HG03196 (cell line): ENCODE data around the gene SASH3.

Experiments used
- ATAC-seq: cut with Tn5 transposase; IDR thresholded peaks from one replicate; pipeline ENCODE4 v1.9.1; 2021; ENCODE audit not compliant: unreplicated experiment

The SASH3 gene

GRCh38 chrX:129782706-129783105, 3.0 kb downstream of the SASH3 start:
- no peak for ATAC-seq

- no peak for ATAC-seq
Measured at GRCh38 chrX:129783291-129783713, 3.6 kb downstream of the SASH3 start.

- ATAC-seq, result no peak
Measured at GRCh38 chrX:129784371-129784770, 4.6 kb downstream of the SASH3 start.

DNA sequence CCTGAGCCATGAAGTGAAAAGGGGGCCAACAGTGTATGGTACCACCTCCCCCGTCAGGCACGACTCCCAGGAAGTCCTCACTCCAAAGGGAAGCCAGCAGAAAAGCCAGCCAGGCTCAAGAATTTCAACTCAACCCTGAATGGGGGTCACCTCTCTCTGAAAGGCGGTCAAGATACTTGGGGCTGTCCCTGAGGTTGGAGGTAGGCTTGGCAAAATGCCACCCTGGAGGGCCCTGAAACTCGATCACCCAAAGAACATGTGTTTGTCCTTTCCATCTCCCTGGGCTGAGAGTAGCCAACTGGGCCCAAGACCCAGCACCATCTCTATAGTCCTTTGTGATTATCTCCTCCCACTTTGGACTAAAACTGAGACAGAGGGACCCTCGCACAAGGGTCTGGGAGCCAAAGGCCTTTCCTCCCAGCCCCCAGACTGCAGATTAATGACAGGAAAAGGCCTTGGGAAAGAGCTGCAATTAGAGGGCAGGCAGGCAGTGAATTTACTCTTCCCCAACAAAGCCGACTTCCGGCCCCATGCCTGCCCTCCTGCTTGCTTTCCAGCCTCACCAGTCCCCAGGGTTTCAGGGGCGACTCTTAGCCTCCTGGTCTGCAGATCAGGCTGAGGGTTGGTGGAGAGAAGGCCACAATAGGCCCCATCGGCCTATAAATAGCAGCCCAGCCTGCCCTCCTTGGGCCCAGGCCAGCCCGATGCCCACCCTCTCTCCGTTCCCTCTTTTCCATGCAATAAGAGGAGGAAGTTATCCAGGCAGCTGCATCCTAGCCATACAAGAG, 5.6 kb downstream of the SASH3 start:
- ATAC-seq, result no peak

GRCh38 chrX:129786210-129786651, 6.5 kb downstream of the SASH3 start:
- peak; percentile 60 for ATAC-seq

- no peak for ATAC-seq
Measured at GRCh38 chrX:129787336-129788055, 7.7 kb downstream of the SASH3 start.

DNA sequence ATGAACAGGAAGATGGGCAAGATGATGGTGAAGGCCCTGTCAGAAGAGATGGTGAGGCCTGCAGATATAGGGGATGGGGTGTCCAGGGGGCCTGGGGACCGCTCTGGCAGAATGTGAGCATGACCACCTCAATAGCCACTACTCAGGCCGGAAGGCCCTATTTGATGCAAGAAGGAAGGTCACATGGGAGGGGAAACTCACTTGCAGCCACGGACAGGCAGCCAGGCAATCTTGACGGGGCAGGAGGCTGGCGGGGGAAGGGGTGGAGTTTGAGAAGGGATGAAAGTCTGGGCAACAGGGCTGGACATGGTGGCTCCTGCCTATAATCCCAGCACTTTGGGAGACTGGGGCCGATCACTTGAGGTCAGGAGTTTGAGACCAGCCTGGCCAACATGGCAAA, 8.8 kb downstream of the SASH3 start:
- no peak for ATAC-seq

GRCh38 chrX:129790146-129790545, 10.4 kb downstream of the SASH3 start:
- no peak for ATAC-seq

GRCh38 chrX:129790808-129791207, 11.1 kb downstream of the SASH3 start:
- no peak for ATAC-seq

- no peak for ATAC-seq
Measured at GRCh38 chrX:129791336-129791735, 11.6 kb downstream of the SASH3 start.

DNA sequence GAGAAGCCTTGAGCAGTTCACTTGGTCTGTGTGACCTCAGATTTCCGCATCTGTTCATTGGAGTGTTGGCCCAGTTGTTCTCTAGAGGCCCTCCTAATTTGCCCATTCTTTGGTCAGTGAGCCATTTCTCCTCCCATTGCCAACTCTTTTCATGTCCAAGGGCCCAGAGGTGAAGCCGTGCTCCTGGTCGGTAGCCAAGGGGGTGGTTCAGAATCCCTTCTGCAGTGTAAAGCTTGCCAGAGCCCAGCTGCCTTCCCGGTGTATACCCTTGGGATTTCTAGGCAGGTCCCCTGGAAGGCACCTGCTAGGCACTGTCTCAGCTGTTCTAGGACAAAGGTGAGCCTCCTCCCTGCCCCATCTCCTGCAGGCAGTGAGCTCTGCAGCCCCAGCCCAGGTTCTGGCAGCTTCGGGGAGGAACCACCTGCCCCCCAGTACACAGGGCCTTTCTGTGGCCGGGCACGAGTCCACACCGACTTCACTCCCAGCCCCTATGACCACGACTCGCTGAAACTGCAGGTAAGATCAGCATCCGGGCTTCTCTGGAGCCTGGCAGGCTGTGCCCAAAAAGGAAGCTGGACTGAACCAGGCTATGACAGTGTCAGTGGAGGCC, 12.3 kb downstream of the SASH3 start:
- ATAC-seq, result no peak

- ATAC-seq, result no peak
Measured at GRCh38 chrX:129792586-129793291, 13.0 kb downstream of the SASH3 start.

- no peak for ATAC-seq
Measured at GRCh38 chrX:129793604-129794191, 13.9 kb downstream of the SASH3 start.

DNA sequence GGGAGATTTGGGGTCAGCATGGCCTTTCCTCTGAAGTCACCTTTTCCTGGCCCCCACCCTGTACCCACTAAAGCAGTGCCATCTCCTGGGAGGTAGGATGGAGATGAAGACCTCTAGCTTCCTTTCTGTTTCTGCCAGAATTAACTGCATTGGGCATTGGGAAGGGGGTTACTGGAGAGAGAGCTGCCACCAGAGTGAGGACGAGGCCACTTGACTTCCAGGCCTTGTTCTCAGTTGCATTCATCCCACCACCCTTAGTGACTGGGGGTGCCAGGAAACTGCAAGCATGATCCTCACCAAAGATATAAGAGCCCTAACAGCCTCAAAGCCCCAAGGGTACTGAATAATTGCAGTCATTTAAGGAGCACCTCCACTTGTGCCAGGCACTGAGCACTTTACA, 15.8 kb downstream of the SASH3 start:
- no peak for ATAC-seq

DNA sequence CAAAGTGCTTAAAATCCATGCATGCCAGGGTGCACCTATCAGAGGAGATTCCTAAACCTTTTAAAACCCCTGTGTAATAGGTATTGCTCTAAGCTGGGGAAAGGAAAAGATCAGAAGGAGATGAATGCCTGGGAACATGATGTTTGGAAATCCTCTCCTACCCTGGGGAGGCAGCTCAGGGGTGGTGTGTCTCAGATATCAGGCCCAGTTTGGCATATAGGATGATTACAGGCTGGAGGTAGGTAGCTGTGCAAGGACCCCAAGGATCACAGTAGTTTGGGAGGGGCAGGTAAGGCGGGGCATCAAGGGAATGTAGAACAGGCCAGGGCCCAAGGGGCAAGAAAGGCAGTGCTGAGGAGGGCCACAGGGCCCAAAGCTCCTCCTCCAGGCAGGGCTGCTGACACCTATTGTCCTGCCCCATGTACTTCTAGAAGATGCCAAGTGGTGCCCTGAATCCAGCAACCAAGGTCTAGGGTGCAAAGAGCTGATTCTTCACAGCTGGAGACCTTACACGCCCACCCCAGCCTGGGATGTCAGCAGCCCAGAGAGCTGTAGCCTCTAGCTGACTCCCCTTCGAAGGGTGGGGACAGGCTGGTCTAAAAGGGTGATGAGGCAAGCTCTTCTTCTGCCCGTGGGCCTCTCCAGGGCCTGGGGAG, 17.6 kb downstream of the SASH3 start:
- ATAC-seq, result no peak

DNA sequence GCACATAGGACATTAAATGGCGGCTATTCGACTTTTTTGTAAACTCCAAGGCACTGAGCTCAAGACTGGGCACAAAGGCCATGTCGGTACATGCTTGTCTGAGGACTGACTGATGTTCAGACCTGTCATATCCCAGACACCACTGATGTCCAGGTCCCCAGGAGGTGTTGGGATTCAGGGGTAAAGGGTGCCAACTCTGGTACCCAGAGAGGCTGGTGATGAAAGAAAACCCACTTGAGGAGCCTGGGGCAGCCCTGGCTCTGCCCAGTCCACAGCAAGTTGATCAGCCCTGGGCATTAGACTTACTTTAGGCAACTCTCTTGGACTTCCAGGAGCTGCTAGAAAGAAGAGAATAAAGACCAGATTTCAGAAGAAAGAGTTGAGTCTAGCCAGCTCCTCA, 18.7 kb downstream of the SASH3 start:
- ATAC-seq, result no peak

DNA sequence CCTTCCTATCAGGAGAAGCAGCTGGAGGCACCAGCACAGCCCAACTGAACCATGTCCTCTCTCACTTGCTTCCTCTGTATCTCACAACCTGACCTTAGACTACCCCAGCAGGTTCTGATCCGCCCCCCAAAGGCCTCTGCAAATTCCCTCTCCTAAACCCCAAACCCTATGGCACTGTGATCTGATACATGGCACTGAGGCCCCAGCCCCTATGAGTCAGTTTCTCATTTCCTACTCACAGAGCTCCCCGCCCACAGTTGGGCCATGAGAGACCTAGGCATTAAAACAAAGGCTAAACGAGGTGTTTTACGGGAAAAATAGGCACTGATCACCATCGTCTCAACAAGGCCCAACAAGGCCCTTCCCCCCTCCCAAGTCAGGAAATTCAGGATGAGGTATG, 19.1 kb downstream of the SASH3 start:
- ATAC-seq, result no peak

DNA sequence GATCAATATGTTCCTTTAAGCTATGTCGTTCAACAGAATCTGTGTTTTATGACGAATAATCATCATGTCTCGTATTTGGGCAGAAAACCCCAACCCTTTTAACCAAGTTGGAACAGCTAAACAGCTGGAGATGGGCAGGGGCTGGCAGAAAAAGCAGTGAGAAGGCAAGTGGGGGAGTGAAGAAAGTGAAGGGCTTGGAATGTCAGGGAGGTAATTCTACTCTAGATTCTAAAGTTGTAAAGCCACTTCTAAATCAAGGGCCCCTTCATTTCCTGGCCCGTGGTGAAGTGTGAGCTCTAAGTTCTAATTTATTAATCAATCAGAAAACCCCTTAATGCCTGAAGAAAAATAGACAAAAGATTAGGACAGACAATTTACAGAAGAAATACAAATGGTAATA, 20.4 kb downstream of the SASH3 start:
- ATAC-seq, result no peak

DNA sequence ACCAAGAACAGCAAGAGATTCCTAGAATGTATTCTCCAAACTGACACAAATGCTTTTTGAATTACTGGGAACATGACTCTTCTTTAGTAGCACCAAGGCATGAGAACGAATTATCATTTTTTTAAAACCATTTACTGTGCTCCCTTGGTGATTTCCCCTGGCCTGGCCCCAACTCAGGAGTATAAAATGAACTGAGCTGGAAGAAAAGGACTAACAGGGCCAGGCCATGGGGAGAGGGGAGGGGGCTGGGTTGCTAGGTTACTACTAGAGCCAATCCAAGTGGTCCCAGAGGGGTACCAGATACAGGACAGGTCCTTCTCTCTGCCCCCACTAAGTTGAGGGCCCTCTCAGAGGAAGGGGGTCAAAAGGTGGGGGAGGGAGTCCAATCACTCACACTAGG, 23.1 kb downstream of the SASH3 start:
- no peak for ATAC-seq

DNA sequence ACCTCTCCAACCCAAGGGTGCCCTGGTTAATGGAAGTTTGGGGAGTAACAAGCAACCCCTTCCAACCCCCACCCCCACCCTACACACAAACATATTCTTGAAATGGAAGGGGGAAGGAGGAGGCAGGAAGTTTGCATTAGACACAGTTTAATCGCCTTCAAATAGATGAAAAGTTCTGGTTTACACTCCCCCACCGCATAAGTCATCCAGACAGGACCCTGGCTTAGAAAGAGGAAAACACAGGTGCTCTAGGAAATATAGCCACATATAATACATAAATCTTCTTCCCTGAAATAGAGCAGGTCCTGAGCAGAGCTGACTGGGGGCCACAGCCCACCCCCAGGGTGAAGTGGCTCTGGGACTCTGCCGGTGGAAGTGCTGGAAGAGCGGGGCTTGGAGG, 25.1 kb downstream of the SASH3 start:
- no peak for ATAC-seq
